Right lung (tissue), 5 donors: ENCODE results near the gene ARHGDIA. TPM values are rescaled to one million over a fixed set of nuclear protein-coding genes. Genes with fewer than 3 reads are reported as not detected.

ENCODE experiments used
- DNase-seq, 2 donors: peaks; one replicate each; pipeline ENCODE4 v3.0.0-alpha.2; 2013
- polyA plus RNA-seq, 5 donors: library from polyadenylated mRNA; unstranded; fragments of 120-200 nt; gene quantifications; one replicate each; pipeline versions ENCODE4 v1.2.1 to v1.2.3, GENCODE V29; 2013; ENCODE audit warnings: inconsistent platforms in 1 of 5, low replicate concordance in 1 of 5; ENCODE audit not compliant: insufficient read length in 5 of 5, insufficient read depth in 1 of 5

ARHGDIA gene
- polyA plus RNA-seq, 5 donors: 109 to 300 (median 150) TPM

DNA sequence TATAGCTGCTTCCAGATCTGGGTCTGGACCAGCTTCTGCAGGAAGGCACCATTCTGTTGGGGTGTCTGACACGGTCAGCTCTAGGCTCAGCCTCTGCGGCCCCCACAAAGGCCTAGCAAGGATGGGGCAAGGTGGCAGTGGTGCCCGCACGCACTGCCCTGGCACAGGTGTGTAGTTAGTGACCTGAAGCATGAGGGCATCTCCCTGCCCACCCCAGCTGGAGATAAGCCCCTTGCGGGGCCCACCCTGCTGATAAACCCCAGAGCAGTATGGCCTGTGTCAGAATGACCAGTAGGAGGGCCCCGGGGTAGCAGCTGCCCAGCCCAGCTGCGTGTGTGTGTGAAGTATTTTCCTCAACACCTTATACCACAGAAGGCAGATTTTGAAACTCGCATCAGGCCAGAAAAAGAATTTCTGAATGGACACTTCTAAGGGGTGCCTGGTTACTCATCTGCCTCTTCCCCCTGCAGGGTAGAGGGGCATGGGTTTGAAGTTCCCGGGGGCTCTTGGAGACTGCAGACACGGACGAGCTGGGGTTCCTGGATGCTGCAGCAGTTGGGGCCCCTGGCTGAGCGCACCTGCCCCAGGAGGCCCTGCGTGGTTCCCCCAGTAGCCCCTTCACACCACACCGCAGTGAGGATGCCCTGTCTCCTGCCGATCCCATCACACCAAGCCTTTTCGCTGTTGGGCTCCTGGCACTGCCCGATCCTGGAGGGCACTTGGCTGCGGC lies 4.5 kb downstream of the ARHGDIA start:
- DNase-seq: no peak

DNA sequence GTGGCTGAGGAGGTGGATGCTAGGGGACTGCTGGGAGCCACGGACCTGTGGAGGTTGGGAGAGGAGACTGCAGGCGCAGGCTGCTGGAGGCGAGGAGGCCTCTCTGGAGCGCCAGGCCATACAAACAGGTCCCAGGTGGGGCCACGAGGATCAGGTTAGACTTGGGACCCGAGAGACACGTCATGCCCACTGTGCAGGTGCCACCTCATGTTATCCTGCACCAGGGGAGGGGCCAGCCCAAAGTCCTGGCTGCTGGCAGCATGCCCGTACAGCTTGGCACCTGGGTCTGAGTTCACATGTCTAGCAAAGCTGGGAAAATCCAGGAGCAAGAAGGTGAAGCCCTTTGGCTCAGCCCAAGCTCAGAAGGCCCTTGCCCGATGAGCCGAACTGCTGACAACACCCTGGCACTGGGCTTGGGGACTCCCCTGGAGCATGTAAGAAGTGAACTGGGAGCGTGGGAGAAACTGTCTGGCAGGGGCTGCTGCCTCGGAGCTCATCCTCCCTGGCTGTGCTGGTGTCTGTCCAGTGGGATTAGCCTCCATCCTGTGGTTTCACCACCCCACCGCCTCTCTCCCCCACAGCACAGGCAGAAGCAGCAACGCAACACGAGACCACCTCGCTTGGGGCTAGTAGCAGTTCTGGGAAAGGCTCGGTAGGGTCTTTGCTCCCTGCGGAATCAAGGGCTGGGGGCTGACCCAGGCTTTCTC lies 5.3 kb downstream of the ARHGDIA start:
- DNase-seq: no peak

DNA sequence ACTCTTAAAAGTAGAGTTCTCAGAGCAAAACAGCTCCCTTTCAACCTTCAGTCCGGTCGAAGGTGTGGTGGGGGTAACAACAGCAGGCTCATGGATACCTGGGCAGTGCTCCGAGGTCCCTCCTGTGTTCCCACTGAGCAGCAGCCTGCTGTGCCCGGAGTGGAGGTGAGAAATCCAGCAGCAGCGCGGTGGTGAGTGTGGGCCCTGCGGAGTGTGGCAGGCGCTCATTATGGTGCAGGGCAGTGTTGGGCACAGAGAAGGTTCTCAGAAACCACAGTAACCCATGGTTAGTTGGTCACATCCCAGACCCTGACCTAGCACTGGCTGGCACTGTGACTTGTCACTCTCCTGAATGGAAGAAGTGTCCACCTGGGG lies 5.8 kb downstream of the ARHGDIA start:
- DNase-seq: no peak

DNA sequence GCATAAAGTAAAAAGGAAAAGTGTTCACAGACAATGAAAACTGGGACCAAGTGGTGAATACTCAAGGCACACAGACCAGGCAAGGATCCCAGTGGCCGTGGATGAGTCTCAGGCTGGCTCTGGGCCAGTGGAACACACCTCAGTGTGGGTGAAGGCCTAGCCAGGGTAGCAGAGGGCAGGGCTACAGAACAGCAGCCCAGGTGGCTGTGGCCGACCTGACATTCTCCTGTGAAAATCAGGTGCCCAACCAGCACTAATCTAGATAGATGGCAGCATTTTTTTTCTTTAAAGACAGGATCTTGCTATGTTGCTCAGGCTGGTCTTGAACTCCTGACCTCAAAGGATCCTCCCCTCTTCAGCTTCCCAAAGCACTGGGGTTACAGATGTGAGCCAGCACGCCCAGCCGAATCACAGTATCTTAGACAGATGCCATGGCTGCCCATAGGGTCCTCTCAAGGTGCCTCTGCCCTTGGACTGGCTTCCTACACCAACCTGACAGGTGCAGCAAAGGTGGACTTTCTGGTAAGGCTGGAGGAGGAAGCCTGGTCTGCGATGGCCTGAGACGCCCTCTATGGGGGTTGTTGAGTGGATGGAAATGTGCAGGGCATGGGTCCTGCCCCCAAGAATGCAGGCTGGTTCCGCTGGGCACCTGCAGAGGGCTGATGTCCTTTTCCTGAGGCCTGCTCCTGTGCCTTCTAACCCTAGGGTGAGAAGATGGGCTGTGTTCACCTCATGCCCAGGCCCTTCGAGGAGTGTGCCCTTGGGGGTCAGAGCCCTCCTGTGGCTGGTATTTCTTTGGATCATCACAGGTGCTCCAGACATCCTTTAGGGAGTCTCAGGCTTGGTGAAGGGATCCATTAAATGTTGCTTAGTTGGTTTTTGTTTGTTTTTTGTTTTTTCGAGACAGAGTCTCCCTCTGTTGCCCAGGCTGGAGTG lies 7.0 kb downstream of the ARHGDIA start:
- DNase-seq: no peak

DNA sequence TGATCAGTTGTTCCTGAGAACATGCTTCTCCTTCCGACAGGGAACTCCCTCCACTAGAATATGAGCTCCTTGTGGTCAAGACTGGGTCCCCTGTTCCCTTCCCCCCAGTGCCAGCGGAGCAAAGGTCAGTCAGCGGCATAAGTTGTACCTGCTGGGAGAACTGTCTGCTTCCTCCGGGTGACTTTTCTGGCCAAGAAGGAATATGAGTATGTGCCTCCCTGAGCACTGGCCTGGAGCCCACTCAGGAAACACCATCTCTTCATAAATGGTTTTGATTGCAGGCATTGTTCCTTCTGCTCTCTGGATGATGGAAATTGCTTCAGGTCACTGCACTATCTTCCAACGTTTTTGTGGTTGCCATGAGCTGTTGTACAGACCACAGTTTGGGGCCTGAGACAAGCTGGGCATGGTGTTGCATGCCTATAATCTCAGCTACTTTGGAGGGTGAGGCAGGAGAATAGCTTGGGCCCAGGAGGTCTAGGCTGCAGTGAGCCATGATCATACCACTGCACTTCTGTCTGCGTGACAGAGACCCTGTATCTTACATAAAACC lies 7.9 kb downstream of the ARHGDIA start:
- no peak for DNase-seq

DNA sequence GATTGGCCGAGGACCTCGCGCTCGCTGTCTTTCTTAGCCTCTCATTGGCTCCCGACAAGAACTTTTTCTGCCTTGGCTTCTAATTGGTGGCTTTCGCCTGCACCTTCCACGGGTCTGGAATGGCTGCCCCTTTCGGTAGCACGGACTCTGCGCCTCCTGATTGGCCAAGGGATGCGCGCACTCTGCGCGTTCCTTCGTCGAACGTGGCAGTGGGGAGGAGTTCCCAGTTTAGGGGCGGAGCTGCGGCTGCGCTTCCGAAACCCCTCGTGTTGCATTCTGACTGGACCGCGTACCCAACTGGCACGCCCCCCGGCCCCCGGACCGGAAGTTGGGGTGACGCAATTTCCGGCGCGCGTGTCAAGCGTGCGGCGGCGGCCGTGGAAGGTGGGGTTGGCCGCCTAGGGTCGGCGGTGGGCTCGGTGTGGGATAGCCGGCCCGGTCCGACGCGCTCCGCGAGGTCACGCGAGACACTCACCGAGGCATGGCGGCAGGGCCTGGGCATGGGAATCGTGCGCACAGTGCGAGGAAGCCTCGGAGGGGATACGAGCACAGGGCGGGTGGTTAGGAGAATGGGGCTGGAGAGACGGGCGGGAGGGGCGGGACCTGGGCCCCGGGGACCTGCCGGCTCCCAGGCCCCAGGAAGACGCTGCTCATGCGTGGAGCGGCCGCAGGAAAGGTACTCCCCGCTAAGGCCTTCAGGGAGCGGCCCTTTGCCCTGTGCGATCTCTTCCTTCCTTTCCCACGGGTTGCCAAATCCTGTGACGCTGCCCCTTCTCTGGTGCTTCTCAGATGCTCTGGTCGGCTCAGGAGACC lies 10.2 kb downstream of the ARHGDIA start:
- peak; percentile 100 for DNase-seq

DNA sequence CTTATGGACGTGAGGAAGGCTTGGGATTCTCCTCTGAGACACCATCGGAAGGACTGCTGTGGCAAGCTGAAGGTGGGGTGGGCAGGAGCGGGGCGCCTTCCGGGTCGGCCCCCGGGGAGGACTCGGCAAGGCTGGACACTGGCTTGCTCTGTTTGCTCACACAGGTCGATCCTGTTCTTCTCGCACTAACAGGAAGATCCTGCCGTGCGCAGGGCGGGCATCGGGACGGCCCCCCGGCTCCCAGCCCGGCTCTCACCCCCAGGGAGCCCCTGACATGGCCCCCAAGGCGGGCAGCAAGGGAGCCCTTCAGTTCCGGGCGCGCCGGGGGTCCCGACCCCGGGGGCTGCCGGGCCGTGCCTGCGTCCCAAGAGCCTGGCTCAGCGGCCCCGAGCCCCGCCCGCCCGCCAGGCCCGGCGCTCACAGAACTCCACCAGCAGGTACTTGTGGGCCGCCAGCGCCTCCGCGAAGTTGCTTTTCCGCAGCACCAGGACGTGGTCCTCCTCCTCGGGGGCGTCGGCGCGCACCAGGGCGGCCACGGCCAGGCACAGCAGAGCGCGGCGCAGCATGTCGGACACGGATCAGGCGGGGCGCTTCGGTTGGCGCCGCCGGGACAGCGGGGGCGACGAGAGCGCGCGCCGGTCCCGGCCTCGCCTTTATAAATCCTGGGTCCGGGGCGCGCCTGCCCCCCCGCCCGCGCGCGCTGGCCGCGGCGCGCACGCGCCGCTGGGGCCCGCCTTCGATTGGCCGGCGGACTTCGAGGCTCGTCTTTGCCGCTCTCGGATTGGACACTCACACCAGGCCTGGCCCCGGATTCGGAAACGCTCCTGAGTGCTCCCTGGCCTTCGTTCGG lies 11.0 kb downstream of the ARHGDIA start, which contains the start of gene P4HB:
P4HB (minus strand) TSS at position 630 of the 850 bp plus-strand sequence; CDS start at position 566, 64 bp downstream.
- DNase-seq: no peak

DNA sequence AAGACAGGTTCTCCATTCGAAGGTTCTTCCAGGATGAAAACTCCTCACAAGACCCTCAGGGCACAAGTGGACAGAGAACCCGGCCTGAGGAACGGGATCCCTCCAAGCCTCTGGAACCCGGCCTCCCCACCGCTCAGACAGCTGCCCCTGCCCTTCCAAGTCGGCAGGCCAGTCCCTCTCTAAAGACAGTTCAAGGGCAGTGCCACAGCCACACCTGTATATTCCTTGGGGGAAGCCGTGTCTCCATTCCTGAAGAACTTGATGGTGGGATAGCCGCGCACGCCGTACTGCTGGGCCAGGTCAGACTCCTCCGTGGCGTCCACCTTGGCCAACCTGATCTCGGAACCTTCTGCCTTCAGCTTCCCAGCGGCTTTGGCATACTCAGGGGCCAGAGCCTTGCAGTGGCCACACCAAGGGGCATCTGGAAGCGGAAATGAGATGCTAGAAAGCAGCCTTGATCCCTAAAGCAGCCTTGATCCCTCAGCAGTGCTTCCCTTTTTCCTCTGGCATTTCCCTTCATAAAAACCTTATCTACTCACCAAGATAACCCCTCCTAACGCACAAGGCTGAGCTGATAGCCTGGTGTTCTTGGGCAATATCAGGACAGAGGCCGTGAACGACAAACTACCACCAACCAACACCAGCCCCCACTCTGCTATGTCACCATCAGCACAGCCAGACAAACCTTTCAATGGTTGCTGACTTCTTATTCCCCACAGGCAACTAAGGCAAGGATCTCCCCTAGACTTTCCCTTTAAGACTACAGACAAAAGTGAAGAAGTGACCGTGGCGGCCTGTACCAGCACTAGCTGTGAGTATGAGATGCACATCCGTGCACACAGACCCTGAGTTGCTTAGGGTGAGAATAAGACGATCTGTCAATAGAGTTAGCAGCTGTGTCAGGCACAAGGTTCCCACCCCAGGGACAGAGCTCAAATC lies 11.9 kb downstream of the ARHGDIA start:
- no peak for DNase-seq

DNA sequence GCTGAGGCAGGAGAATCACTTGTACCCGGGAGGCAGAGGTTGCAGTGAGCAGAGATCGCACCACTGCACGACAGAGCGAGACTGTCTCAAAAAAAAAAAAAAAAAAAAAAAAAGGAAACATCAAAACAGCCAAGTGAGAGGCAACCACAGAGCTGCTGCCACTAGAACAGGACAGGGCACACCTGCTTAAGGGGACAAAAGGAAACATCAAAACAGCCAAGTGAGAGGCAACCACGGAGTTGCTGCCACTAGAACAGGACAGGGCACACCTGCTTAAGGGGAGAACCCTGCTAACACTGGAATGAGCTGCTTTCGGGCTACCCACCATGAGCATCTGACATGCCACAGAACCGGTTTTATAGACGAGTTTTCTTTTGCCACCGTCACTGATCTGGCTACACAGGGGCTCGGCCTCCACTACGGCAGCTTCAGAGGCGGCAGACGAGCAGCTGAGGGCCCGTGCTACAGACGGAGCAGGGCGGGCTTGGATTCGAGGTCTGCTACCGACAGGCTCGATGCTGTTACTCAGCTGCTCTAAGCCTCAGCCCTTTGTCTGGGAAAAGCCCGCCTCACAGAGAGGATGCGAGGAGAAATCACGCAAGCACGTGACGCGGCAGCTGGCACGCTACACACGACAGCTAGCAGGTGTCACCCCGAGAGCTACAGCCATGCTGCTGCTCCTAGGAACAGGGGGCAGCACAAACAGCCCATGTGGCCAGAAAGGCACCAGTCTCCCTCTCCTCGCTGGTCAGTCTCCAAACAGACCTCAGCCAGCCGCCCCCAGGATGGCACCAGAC lies 12.8 kb downstream of the ARHGDIA start:
- no peak for DNase-seq

DNA sequence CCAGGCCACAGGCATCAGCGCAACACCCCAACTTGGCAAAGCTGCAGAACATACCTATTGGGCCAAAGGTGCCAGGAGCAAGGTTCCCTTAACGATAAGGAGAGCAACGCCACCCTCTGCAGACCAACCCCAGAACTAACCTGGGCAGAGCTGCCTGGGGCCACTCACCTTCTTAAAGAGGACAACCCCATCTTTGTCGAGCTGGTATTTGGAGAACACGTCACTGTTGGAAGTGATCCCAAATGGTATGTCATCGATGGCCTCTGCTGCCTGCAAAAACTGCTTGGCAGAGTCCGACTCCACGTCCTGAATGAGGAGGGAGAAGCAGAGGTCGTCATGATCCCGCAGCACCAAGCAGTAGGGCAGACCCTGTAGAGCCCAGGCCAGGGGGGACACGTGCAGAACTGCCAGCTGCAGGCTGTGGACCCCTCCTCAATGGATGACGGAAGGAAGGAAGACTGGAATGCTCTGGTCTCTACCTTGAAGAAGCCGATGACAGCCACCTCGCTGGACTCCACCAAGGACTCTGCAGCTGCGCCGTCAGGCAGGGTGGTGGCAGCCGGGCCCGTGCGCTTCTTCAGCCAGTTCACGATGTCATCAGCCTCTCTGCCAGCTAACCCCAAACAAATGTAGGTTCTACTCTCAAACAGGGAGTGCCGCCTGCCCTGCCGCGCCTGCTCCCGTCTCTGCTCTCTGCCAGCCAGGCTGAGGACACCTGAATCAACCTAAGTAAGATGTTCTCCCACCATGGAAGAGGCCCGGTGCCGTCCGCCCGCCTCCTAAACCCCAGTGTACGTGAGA lies 16.0 kb downstream of the ARHGDIA start:
- no peak for DNase-seq

DNA sequence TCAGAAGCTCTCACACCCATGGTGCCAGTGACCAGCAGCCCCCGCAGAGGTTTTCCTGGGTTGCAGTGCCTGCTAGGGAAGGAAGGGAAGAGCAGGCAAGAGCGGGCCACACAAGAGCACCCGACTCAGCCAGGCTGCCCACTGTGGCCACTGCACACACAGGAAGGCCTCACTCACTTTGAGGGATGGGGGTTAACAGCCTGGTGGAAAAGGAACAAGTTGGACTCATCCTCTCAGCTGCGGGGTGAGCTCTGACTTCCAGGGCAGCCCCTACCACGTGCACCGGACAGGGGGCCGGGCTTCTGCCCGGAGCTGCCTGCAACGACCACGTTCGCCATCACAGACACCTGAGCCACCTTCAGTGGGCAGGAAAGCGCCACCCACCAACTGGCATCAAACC lies 18.9 kb downstream of the ARHGDIA start:
- no peak for DNase-seq

DNA sequence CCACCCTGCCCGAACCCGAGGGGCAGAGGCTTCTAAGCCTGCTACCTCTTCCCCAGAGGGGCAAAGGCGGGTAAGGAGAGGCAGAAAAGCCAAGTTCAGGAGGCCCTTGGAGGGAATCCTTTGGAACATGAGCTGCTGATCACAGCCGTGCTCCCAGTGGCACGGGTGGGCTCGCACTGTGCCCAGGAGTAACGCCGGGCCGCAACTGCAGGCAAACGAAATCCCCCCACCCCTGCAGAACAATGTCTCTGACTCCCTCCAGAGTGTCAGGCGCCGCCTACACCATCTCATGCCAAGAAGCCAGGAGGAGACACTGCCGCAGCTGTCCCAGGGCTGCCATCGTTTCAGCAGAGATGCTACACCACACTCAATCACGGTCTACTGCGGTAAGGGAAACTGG lies 19.7 kb downstream of the ARHGDIA start:
- DNase-seq: no peak

DNA sequence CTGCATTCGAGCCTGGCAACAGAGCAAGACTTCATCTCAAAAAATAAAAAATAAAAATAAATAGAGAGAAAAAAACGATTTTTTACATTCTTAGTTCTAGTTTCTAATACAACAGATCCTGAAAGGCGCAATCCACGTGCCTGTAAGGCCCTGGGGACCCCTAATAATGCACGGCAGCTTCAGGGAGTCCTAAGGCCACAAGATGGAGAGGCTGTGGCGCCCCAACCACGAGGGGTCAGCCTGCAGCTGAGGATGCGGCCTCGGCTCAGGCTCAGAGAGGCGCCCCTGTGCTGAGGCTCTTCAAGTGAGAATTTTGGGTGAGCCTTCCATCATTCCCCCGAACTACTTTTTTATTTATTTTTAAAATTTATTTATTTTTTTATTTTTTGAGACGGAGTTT lies 21.7 kb downstream of the ARHGDIA start:
- DNase-seq: no peak

DNA sequence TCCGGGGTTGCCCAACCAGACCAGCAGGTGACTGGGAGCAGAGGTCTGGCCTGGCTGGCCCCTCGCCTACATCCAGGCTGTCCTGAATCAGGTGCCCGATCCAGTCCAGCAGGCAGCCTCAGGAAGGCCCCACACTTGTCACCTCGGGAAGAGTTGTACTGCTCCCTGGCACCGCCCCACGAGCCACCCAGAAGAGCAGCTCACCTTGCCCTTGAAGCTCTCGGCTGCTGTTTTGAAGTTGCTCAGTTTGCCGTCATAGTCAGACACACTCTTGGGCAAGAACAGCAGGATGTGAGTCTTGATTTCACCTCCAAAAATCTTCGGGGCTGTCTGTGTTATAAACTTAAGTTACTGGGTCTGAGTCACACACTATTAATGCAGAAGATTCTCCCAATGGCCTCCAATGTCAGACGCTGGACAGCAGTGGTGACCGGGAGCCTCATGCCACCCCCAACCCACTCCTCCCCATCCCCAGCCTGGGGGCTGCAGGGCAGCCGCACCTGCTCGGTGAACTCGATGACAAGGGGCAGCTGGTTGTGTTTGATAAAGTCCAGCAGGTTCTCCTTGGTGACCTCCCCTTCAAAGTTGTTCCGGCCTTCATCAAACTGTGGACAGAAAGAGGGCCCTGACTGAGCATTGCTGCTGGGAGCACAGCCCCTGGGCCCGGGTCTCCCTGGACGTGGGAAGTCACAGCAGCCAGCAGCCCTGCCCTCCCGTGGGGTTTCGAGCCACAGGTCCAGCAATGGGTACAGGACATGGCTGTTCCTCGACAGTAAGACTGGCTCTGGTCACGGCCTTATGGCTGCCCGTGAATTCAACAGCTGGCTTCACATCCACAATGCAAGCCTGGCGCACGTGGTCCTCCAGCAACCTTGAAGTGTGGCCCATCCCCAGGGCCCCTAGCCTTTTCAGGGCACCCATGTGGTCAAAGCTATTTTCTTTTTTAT lies 24.1 kb downstream of the ARHGDIA start:
- no peak for DNase-seq

DNA sequence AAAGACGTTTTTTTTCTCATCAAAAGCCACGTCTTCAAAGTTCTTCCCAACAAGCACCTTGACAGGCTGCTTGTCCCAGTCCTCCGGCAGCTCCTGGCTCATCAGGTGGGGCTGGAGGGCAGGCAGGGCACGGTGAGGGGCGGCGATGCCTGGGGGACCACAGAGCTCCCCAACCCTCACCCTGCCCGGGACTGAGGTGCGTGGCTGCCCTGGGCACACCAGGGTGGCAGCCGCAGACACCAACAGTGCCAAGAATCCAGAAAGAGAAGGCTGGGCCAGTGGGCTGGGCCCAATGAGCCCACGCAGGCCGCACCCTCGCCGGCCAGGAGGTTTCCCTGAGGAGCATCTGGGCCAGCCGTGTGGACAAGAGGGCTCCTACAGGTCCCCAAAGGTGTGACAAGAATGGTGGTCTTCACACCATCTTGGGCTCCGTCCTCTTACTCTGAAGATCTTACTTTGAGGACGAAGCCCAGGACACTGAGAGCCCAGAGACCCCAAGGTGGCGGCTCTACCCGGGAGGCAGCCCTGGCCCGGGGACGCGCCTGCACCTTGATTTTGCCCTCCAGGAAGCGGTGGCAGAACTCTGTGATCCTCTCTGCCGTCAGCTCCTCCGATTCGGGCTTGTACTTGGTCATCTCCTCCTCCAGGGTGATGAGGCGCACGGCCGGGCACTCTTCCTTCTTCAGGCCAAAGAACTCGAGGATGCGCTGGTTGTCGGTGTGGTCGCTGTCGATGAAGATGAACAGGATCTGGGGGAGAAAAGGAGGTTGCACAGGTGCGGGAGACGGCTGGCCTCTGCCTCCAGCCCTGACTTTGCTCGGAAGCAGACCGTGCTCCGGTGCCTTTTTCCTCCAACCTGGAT lies 25.0 kb downstream of the ARHGDIA start:
- DNase-seq: no peak
